HCT116 (cell line): Measurements from ENCODE around the gene SPATS2L. TPM values are rescaled to one million over a fixed set of nuclear protein-coding genes. Genes with fewer than 3 reads are reported as not detected.

ENCODE experiments used
- ATAC-seq: fragments of 200-7000 bp; cut with Tn5 transposase; 2 replicates; pipeline ENCODE4 v1.9.1; 2020; ENCODE audit warnings: mild to moderate bottlenecking, moderate library complexity
- BruUV-seq: library from RNA; stranded (reverse); fragments of 400-500 nt; replicated peaks from 2 replicates; lab custom pipeline; 2021; lab: Mats Ljungman, UMichigan
- CTCF ChIA-PET: fragments of 300-600 bp; sonication (Branson Sonifier 250); formaldehyde crosslinking; loops from one replicate; lab custom pipeline; 2021; ENCODE audit warnings: antibody characterized with exemption; lab: Charles Lee
- POLR2A ChIA-PET: fragments of 300-600, 350-600 bp; sonication (Branson Sonifier 250); formaldehyde crosslinking; loops from one replicate; lab custom pipeline; 2021; ENCODE audit warnings: antibody characterized with exemption; lab: Charles Lee
- RAD21 ChIA-PET, 2 experiments: fragments of 300-600 bp; sonication (Branson Sonifier 250); formaldehyde crosslinking; loops; one replicate each; lab custom pipeline; 2023; ENCODE audit warnings: low total read pairs in 2 of 2; ENCODE audit not compliant: uncharacterized antibody in 2 of 2, unreplicated experiment in 2 of 2, low non-redundant PET in 1 of 2; lab: Charles Lee
- DNase-seq: peaks from one replicate; pipeline ENCODE4 v3.0.0-alpha.2; 2010; ENCODE audit warnings: low read depth, low spot score
- H2AFZ ChIP-seq: fragments of 200-600 bp; shearing (Covaris generic), sonication (generic); 2 replicates; pipeline ENCODE4 v1.6.1; 2017; ENCODE audit warnings: low read depth, mixed run types, mixed read lengths, antibody characterized with exemption, low read length; ENCODE audit not compliant: poor library complexity, severe bottlenecking
- H3K27ac ChIP-seq: 2 replicates; pipeline ENCODE4 v1.5.1; 2012; ENCODE audit warnings: low read depth, low read length
- H3K27me3 ChIP-seq: fragments of 200-600 bp; sonication (generic); 2 replicates; pipeline ENCODE4 v1.6.1; 2016; ENCODE audit warnings: mixed run types, low read length, mixed read lengths; ENCODE audit not compliant: insufficient read depth
- H3K36me3 ChIP-seq, 2 experiments: fragments of 200-500 bp in 1 of 2; fragments of 200-600 bp in 1 of 2; sonication (Bioruptor generic) in 1 of 2; sonication (generic) in 1 of 2; 2 replicates each; pipeline versions ENCODE4 v1.5.1 to v1.6.1; 2014 to 2016; ENCODE audit warnings: low read length in 2 of 2, inconsistent platforms in 1 of 2, mixed read lengths in 1 of 2, mixed run types in 1 of 2; ENCODE audit not compliant: insufficient read depth in 2 of 2, control insufficient read depth in 1 of 2
- H3K4me1 ChIP-seq, 2 experiments: fragments of 200-600 bp in 1 of 2; sonication (generic) in 1 of 2; 2 replicates each; pipeline versions ENCODE4 v1.5.1 to v1.6.1; 2012 to 2017; ENCODE audit warnings: low read length in 2 of 2, inconsistent platforms in 1 of 2, mild to moderate bottlenecking in 1 of 2, mixed read lengths in 1 of 2, mixed run types in 1 of 2, moderate library complexity in 1 of 2; ENCODE audit not compliant: insufficient read depth in 2 of 2, control insufficient read depth in 1 of 2
- H3K4me2 ChIP-seq: fragments of 200-600 bp; sonication (generic); 2 replicates; pipeline ENCODE4 v1.6.1; 2017; ENCODE audit warnings: mixed run types, low read length, mixed read lengths
- H3K4me3 ChIP-seq, 2 experiments: fragments of 200-600 bp in 1 of 2; sonication (generic) in 1 of 2; replicated peaks in 1 of 2; 2 replicates each; pipeline ENCODE4 v1.5.1; 2011 to 2016; ENCODE audit warnings: low read length in 2 of 2, control low read depth in 1 of 2, low read depth in 1 of 2, mild to moderate bottlenecking in 1 of 2, mixed read lengths in 1 of 2, mixed run types in 1 of 2
- H3K79me2 ChIP-seq: fragments of 200-600 bp; sonication (generic); 2 replicates; pipeline ENCODE4 v1.6.1; 2017; ENCODE audit warnings: mild to moderate bottlenecking, mixed run types, low read length, moderate library complexity, mixed read lengths; ENCODE audit not compliant: insufficient read depth
- H3K9ac ChIP-seq: fragments of 200-600 bp; sonication (generic); 2 replicates; pipeline ENCODE4 v1.6.1; 2016; ENCODE audit warnings: low read length, mixed read lengths
- H3K9me2 ChIP-seq: fragments of 200-600 bp; sonication (generic), shearing (Covaris generic); 2 replicates; pipeline ENCODE4 v1.6.1; 2017; ENCODE audit warnings: mixed run types, mild to moderate bottlenecking, moderate library complexity; ENCODE audit not compliant: insufficient read depth
- H3K9me3 ChIP-seq, 2 experiments: fragments of 200-500 bp in 1 of 2; fragments of 200-600 bp in 1 of 2; sonication (Bioruptor generic) in 1 of 2; sonication (generic) in 1 of 2; 2 replicates each; pipeline ENCODE4 v1.6.1; 2014 to 2017; ENCODE audit warnings: low read length in 2 of 2, mixed read lengths in 2 of 2, inconsistent platforms in 1 of 2, low read depth in 1 of 2, mild to moderate bottlenecking in 1 of 2, mixed run types in 1 of 2, moderate library complexity in 1 of 2; ENCODE audit not compliant: control insufficient read depth in 1 of 2, insufficient read depth in 1 of 2
- H4K20me1 ChIP-seq: fragments of 200-600 bp; sonication (generic), shearing (Covaris generic); 2 replicates; pipeline ENCODE4 v1.6.1; 2017; ENCODE audit warnings: mixed run types, mild to moderate bottlenecking, moderate library complexity; ENCODE audit not compliant: insufficient read depth
- ATF3 ChIP-seq: IDR thresholded peaks from 2 replicates; pipeline ENCODE4 v1.6.1; 2012
- EGR1 ChIP-seq: IDR thresholded peaks from 2 replicates; pipeline ENCODE4 v1.6.1; 2012; ENCODE audit warnings: low read depth
- ELF1 ChIP-seq: IDR thresholded peaks from 2 replicates; pipeline ENCODE4 v1.6.1; 2012; ENCODE audit warnings: low read depth, borderline replicate concordance
- EZH2 ChIP-seq: fragments of 200-600 bp; sonication (generic); IDR thresholded peaks from 2 replicates; pipeline ENCODE4 v1.6.1; 2017; ENCODE audit warnings: antibody characterized with exemption, mixed run types
- FOSL1 ChIP-seq: IDR thresholded peaks from 2 replicates; pipeline ENCODE4 v1.6.1; 2012; ENCODE audit warnings: low read depth
- JUND ChIP-seq: IDR thresholded peaks from 2 replicates; pipeline ENCODE4 v1.6.1; 2012
- POLR2A ChIP-seq: IDR thresholded peaks from 2 replicates; pipeline ENCODE4 v1.7.0; 2011; ENCODE audit warnings: borderline replicate concordance; ENCODE audit not compliant: insufficient read depth, insufficient read length; ENCODE audit errors: extremely low read depth
- REST ChIP-seq: IDR thresholded peaks from 2 replicates; pipeline ENCODE4 v1.6.1; 2012; ENCODE audit warnings: low read depth
- SIN3A ChIP-seq: IDR thresholded peaks from 2 replicates; pipeline ENCODE4 v1.6.1; 2012; ENCODE audit warnings: low read depth
- SP1 ChIP-seq: IDR thresholded peaks from 2 replicates; pipeline ENCODE4 v1.6.1; 2012; ENCODE audit warnings: low read depth
- SRF ChIP-seq: IDR thresholded peaks from 2 replicates; pipeline ENCODE4 v1.6.1; 2012; ENCODE audit warnings: low read depth
- TCF7L2 ChIP-seq: IDR thresholded peaks from 2 replicates; pipeline ENCODE4 v1.7.0; 2011; ENCODE audit warnings: borderline replicate concordance, inconsistent platforms; ENCODE audit not compliant: insufficient read depth, insufficient read length; ENCODE audit errors: extremely low read depth
- YY1 ChIP-seq: IDR thresholded peaks from 2 replicates; pipeline ENCODE4 v1.6.1; 2011; ENCODE audit warnings: low read length, low read depth, moderate library complexity, mild to moderate bottlenecking; ENCODE audit not compliant: insufficient replicate concordance; ENCODE audit errors: extremely low read depth
- intact Hi-C: fragments of 100-400 bp; cut with micrococcal nuclease; formaldehyde crosslinking; loops from 2 replicates; pipeline ENCODE4 v1.10.0; 2022
- total RNA-seq: library from RNA; stranded (reverse); gene quantifications from one replicate; pipeline ENCODE4 v1.2.1, GENCODE V29; 2021; ENCODE audit not compliant: unreplicated experiment
- TF ChIP-seq, protein P1 (sequence below): IDR thresholded peaks from 2 replicates; pipeline ENCODE4 v1.6.1; 2011; ENCODE audit warnings: mild to moderate bottlenecking, low read length, moderate library complexity; ENCODE audit not compliant: insufficient replicate concordance; ENCODE audit errors: extremely low read depth
- TF ChIP-seq, protein P2 (sequence below), 3 experiments: fragments of 200-600 bp in 1 of 3; sonication (generic) in 1 of 3; IDR thresholded peaks in 2 of 3; conservative IDR thresholded peaks in 1 of 3; 2 replicates each; pipeline ENCODE4 v1.5.1; 2012 to 2017; ENCODE audit warnings: low read depth in 2 of 3, low read length in 2 of 3, antibody characterized with exemption in 1 of 3, borderline replicate concordance in 1 of 3, control low read depth in 1 of 3, mild to moderate bottlenecking in 1 of 3, mixed read lengths in 1 of 3, mixed run types in 1 of 3, moderate library complexity in 1 of 3; ENCODE audit not compliant: insufficient read depth in 1 of 3

SPATS2L gene
- total RNA-seq, 1 experiment from 2014 or later = 87.1 TPM

DNA sequence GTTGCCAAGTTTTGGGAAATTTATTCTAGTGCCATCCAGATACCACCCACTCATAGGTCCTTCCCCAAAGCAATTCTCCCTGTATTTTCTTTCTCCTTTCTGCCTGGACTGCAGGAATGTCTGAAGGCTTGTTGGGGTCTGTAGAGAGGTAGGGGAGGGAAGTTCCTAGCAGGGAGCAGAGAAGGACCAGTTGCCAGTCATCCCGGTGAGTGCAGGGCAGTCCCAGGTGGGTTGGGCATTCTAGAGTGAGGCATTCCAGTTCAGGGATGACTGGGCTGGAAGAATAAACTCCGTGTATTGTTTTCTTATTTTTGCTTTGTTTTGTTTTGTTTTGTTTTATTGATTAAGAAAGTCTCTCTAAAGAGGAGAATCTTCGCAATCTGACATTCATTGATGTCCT, 58.1 kb downstream of the SPATS2L start (continued):
- TF ChIP-seq, protein P1, sequence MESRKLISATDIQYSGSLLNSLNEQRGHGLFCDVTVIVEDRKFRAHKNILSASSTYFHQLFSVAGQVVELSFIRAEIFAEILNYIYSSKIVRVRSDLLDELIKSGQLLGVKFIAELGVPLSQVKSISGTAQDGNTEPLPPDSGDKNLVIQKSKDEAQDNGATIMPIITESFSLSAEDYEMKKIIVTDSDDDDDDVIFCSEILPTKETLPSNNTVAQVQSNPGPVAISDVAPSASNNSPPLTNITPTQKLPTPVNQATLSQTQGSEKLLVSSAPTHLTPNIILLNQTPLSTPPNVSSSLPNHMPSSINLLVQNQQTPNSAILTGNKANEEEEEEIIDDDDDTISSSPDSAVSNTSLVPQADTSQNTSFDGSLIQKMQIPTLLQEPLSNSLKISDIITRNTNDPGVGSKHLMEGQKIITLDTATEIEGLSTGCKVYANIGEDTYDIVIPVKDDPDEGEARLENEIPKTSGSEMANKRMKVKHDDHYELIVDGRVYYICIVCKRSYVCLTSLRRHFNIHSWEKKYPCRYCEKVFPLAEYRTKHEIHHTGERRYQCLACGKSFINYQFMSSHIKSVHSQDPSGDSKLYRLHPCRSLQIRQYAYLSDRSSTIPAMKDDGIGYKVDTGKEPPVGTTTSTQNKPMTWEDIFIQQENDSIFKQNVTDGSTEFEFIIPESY = no peak
- no peak for TF ChIP-seq POLR2A
- no peak for TF ChIP-seq YY1
- no peak for TF ChIP-seq EZH2
- no peak for TF ChIP-seq TCF7L2
- no peak for TF ChIP-seq JUND
- TF ChIP-seq SP1 = no peak

DNA sequence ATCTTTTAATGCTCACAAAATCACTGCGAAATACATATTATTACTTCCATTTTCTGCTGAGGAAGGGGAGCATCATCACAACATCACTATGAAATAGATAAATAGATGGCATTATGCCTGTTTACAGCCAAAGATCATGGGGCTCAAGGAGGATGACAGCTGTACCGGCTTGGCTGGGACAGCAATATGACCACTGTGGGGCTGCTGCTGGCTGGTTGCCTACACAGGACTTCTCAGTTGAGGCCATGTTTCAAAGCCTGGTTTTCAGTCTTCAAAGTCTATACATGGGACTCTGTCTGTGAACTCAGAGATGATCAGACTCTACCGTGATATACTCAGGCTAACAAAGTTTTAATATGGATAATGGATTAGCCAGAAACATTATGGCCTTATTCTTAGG, 58.7 kb downstream of the SPATS2L start:
- no peak overlapping the region for H3K27ac ChIP-seq
- no TSS peak for BruUV-seq
- no peak for ATAC-seq
- H4K20me1 ChIP-seq = no peaks in the 10 kb centered on the region
- H3K9me3 ChIP-seq = no peaks in the 10 kb centered on the region
- peaks cover 21% of the 10 kb centered on the region for H3K79me2 ChIP-seq
- H3K9ac ChIP-seq = no peak overlapping the region
- H3K9me2 ChIP-seq = no peaks in the 10 kb centered on the region
- TF ChIP-seq REST = no peak
- no peak for TF ChIP-seq ATF3
- no peak for TF ChIP-seq SP1
- TF ChIP-seq EZH2 = no peak
- no peak for TF ChIP-seq YY1
- TF ChIP-seq, protein P1 = no peak
- no peak for TF ChIP-seq FOSL1
- no peak for TF ChIP-seq SRF
- no peak for TF ChIP-seq ELF1
- no peak for TF ChIP-seq EGR1
- TF ChIP-seq, protein P2, sequence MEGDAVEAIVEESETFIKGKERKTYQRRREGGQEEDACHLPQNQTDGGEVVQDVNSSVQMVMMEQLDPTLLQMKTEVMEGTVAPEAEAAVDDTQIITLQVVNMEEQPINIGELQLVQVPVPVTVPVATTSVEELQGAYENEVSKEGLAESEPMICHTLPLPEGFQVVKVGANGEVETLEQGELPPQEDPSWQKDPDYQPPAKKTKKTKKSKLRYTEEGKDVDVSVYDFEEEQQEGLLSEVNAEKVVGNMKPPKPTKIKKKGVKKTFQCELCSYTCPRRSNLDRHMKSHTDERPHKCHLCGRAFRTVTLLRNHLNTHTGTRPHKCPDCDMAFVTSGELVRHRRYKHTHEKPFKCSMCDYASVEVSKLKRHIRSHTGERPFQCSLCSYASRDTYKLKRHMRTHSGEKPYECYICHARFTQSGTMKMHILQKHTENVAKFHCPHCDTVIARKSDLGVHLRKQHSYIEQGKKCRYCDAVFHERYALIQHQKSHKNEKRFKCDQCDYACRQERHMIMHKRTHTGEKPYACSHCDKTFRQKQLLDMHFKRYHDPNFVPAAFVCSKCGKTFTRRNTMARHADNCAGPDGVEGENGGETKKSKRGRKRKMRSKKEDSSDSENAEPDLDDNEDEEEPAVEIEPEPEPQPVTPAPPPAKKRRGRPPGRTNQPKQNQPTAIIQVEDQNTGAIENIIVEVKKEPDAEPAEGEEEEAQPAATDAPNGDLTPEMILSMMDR (IDR thresholded peaks at IDR 0.05 in 2 of 3, conservative IDR thresholded peaks at IDR 0.05 in 1 of 3; ENCODE audit: borderline replicate concordance in 1 of 3, insufficient read depth in 1 of 3, low read depth in 2 of 3, low read length in 2 of 3) = no peak
- TF ChIP-seq SIN3A = no peak
- no peak overlapping the region for H3K4me2 ChIP-seq
- no peak overlapping the region for H3K4me3 ChIP-seq
- RAD21 ChIA-PET = no interaction called here
- no peak overlapping the region for H2AFZ ChIP-seq
- POLR2A ChIA-PET = no interaction called here
- no peaks in the 10 kb centered on the region for H3K36me3 ChIP-seq
- DNase-seq = no peak
- peaks cover 3 to 5% of the 10 kb centered on the region in 2 experiments; a peak in 2 of 4 replicates for H3K4me1 ChIP-seq
- intact Hi-C loops = no loop called here
- CTCF ChIA-PET = no interaction called here
- H3K27me3 ChIP-seq = no peaks in the 10 kb centered on the region
